K562 (cell line): ENCODE data around the gene COBLL1. TPM values are rescaled to one million over a fixed set of nuclear protein-coding genes. Genes with fewer than 3 reads are reported as not detected.

Experiments used
- ATAC-seq: fragments of 200-7000 bp; cut with Tn5 transposase; 3 replicates; pipeline ENCODE4 v1.9.1; 2020; ENCODE audit warnings: moderate library complexity
- BruUV-seq: library from RNA; stranded (reverse); fragments of 400-500 nt; replicated peaks from 2 replicates; lab custom pipeline; 2021; lab: Mats Ljungman, UMichigan
- CTCF ChIA-PET: fragments of 300-600 bp; formaldehyde crosslinking; extraction: SDS; loops from one replicate; lab custom pipeline; 2021; ENCODE audit warnings: low intra/inter-chr PET ratio; lab: Yijun Ruan, JAX
- POLR2A ChIA-PET: fragments of 300-600, 350-650 bp; sonication (Branson Sonifier 250); formaldehyde crosslinking; extraction: SDS; loops from one replicate; lab custom pipeline; 2021; ENCODE audit warnings: antibody characterized with exemption, inconsistent platforms; lab: Yijun Ruan, JAX
- DNase-seq, 4 experiments: peaks; one replicate each; pipeline versions ENCODE4 v3.0.0 to v3.0.0-alpha.2; 2011 to 2018; ENCODE audit warnings: low spot score in 3 of 4, mixed read lengths in 3 of 4; ENCODE audit errors: extremely low read depth in 1 of 4
- FAIRE-seq: peaks from 2 replicates; lab custom pipeline; 2011; peaks lifted over from hg19 to GRCh38; lab: Jason Lieb, UNC
- H2AFZ ChIP-seq: 2 replicates; pipeline ENCODE4 v1.6.0; 2011; ENCODE audit warnings: low read depth, low read length, control low read depth, inconsistent platforms
- H3K27ac ChIP-seq: fragments of 200-600 bp; 3 replicates; pipeline ENCODE4 v1.8.0; 2011; ENCODE audit warnings: low read depth, mild to moderate bottlenecking, control low read depth, inconsistent platforms, low read length, moderate library complexity, mixed read lengths; ENCODE audit errors: extremely low read depth
- H3K27me3 ChIP-seq, 2 experiments: fragments of 300-600 bp in 1 of 2; 2 replicates in 1 of 2; 3 replicates in 1 of 2; pipeline versions ENCODE4 v1.6.0 to v1.8.0; 2011; ENCODE audit warnings: inconsistent platforms in 2 of 2, low read length in 2 of 2, mild to moderate bottlenecking in 1 of 2, mixed read lengths in 1 of 2, moderate library complexity in 1 of 2; ENCODE audit not compliant: control insufficient read depth in 2 of 2, insufficient read depth in 2 of 2
- H3K36me3 ChIP-seq: fragments of 300-600 bp; 3 replicates; pipeline ENCODE4 v1.8.0; 2011; ENCODE audit warnings: mild to moderate bottlenecking, low read length, inconsistent platforms; ENCODE audit not compliant: control insufficient read depth, insufficient read depth
- H3K4me1 ChIP-seq, 2 experiments: fragments of 200-600 bp in 1 of 2; replicated peaks in 1 of 2; 2 replicates in 1 of 2; 3 replicates in 1 of 2; pipeline versions ENCODE4 v1.5.1 to v1.8.0; 2011; ENCODE audit warnings: inconsistent platforms in 2 of 2, low read length in 2 of 2, mild to moderate bottlenecking in 1 of 2, mixed read lengths in 1 of 2, moderate library complexity in 1 of 2; ENCODE audit not compliant: control insufficient read depth in 2 of 2, insufficient read depth in 2 of 2
- H3K4me2 ChIP-seq: 2 replicates; pipeline ENCODE4 v1.6.1; 2011; ENCODE audit warnings: low read length, control low read depth, inconsistent platforms, mixed read lengths; ENCODE audit not compliant: insufficient read depth
- H3K4me3 ChIP-seq: fragments of 200-600 bp; sonication (generic), shearing (Covaris generic); 2 replicates; pipeline ENCODE4 v1.5.1; 2016; ENCODE audit warnings: control low read depth, inconsistent platforms
- H3K79me2 ChIP-seq: fragments of 200-600 bp; 3 replicates; pipeline ENCODE4 v1.8.0; 2011; ENCODE audit warnings: low read length, inconsistent platforms; ENCODE audit not compliant: control insufficient read depth, insufficient read depth
- H3K9ac ChIP-seq, 2 experiments: 2 replicates each; pipeline versions ENCODE4 v1.6.0 to v1.6.1; 2011; ENCODE audit warnings: low read depth in 2 of 2, low read length in 2 of 2, control low read depth in 1 of 2, inconsistent platforms in 1 of 2, mild to moderate bottlenecking in 1 of 2, mixed read lengths in 1 of 2; ENCODE audit not compliant: insufficient read depth in 1 of 2
- H3K9me1 ChIP-seq: one replicate; pipeline ENCODE4 v1.6.0; 2011; ENCODE audit warnings: inconsistent platforms, mild to moderate bottlenecking, low read length, moderate library complexity; ENCODE audit not compliant: control insufficient read depth, insufficient read depth
- H3K9me3 ChIP-seq: replicated peaks from 2 replicates; pipeline ENCODE4 v1.5.1; 2011; ENCODE audit warnings: low read depth, low read length, inconsistent platforms; ENCODE audit not compliant: control insufficient read depth, insufficient read depth
- H4K20me1 ChIP-seq: replicated peaks from 2 replicates; pipeline ENCODE4 v1.6.1; 2011; ENCODE audit warnings: low read length, inconsistent platforms, mixed read lengths; ENCODE audit not compliant: control insufficient read depth, insufficient read depth
- ARHGAP35 ChIP-seq: fragments of 450-650 bp; IDR thresholded peaks from 2 replicates; pipeline ENCODE4 v1.6.1; 2018; ENCODE audit not compliant: partially characterized antibody
- ARID1B ChIP-seq: fragments of 450-650 bp; IDR thresholded peaks from 2 replicates; pipeline ENCODE4 v1.6.1; 2016; ENCODE audit warnings: antibody characterized with exemption, mild to moderate bottlenecking, inconsistent platforms
- CAMTA2 ChIP-seq: fragments of 250-450 bp; sonication (Bioruptor Pico); conservative IDR thresholded peaks from 2 replicates; pipeline ENCODE4 v1.5.1; 2022
- CC2D1A ChIP-seq: fragments of 450-650 bp; IDR thresholded peaks from 2 replicates; pipeline ENCODE4 v1.6.1; 2017; ENCODE audit warnings: mild to moderate bottlenecking
- CREB1 ChIP-seq, 2 experiments: sonication (generic) in 1 of 2; formaldehyde crosslinking in 1 of 2; IDR thresholded peaks; 2 replicates each; pipeline versions ENCODE4 v1.6.1 to v1.8.0; 2012 to 2022; ENCODE audit warnings: inconsistent platforms in 1 of 2, mild to moderate bottlenecking in 1 of 2, missing genetic modification reagents in 1 of 2, moderate library complexity in 1 of 2
- DMBX1 ChIP-seq: fragments of 250-450 bp; sonication (Bioruptor Pico); IDR thresholded peaks from 2 replicates; pipeline ENCODE4 v1.8.0; 2022; ENCODE audit warnings: inconsistent platforms, mild to moderate bottlenecking, moderate library complexity, borderline replicate concordance
- ELF4 ChIP-seq: fragments of 450-650 bp; formaldehyde crosslinking; IDR thresholded peaks from 2 replicates; pipeline ENCODE4 v1.4.0; 2022; ENCODE audit warnings: missing genetic modification characterization
- FOXM1 ChIP-seq, 2 experiments: fragments of 450-650 bp in 1 of 2; sonication (generic) in 1 of 2; formaldehyde crosslinking in 1 of 2; IDR thresholded peaks; 2 replicates each; pipeline versions ENCODE4 v1.6.1 to v1.9.0; 2017 to 2022; ENCODE audit warnings: low read depth in 2 of 2, mild to moderate bottlenecking in 2 of 2, missing genetic modification reagents in 1 of 2, moderate library complexity in 1 of 2
- GTF3C2 ChIP-seq: IDR thresholded peaks from 3 replicates; pipeline ENCODE4 v1.6.1; 2011; ENCODE audit warnings: borderline replicate concordance, mild to moderate bottlenecking, moderate library complexity; ENCODE audit not compliant: insufficient read length; ENCODE audit errors: extremely low read depth
- HCFC1 ChIP-seq: IDR thresholded peaks from 2 replicates; pipeline ENCODE4 v1.6.1; 2012; ENCODE audit warnings: low read depth, low read length, improper control_type of control experiment
- HEY1 ChIP-seq: fragments of 250-450 bp; sonication (Bioruptor Pico); IDR thresholded peaks from 2 replicates; pipeline ENCODE4 v1.5.0; 2020; ENCODE audit warnings: mild to moderate bottlenecking, moderate library complexity, borderline replicate concordance
- MAFK ChIP-seq: IDR thresholded peaks from 2 replicates; pipeline ENCODE4 v1.6.1; 2011; ENCODE audit warnings: low read length, improper control_type of control experiment
- POLR2B ChIP-seq: fragments of 450-650 bp; IDR thresholded peaks from 2 replicates; pipeline ENCODE4 v1.6.1; 2018; ENCODE audit warnings: low read depth; ENCODE audit not compliant: partially characterized antibody
- RHOXF2B ChIP-seq: fragments of 250-450 bp; sonication (Bioruptor Pico); conservative IDR thresholded peaks from 2 replicates; pipeline ENCODE4 v1.5.1; 2021
- SMC3 ChIP-seq: conservative IDR thresholded peaks from 2 replicates; pipeline ENCODE4 v1.6.1; 2011; ENCODE audit warnings: low read depth, low read length, improper control_type of control experiment; ENCODE audit not compliant: insufficient read depth
- SREBF1 ChIP-seq: fragments of 150-350 bp; IDR thresholded peaks from 2 replicates; pipeline ENCODE4 v1.6.1; 2014; ENCODE audit warnings: antibody characterized with exemption, low read depth, low read length, borderline replicate concordance
- TFAM ChIP-seq: fragments of 250-450 bp; sonication (Bioruptor Pico); conservative IDR thresholded peaks from 2 replicates; pipeline ENCODE4 v1.5.0; 2021; ENCODE audit warnings: mild to moderate bottlenecking, moderate library complexity
- THAP7 ChIP-seq: fragments of 250-450 bp; sonication (Bioruptor Pico); IDR thresholded peaks from 2 replicates; pipeline ENCODE4 v1.5.0; 2021
- U2AF1 ChIP-seq: fragments of 200-400 bp; formaldehyde crosslinking; optimal IDR thresholded peaks from 2 replicates; pipeline ENCODE3; 2017; ENCODE audit warnings: mild to moderate bottlenecking, low read depth, low read length, moderate library complexity
- U2AF2 ChIP-seq: fragments of 200-400 bp; formaldehyde crosslinking; optimal IDR thresholded peaks from 2 replicates; pipeline ENCODE3; 2017; ENCODE audit warnings: low read depth, mild to moderate bottlenecking, low read length
- ZNF583 ChIP-seq: fragments of 250-450 bp; sonication (Bioruptor Pico); IDR thresholded peaks from 2 replicates; pipeline ENCODE4 v1.4.0; 2020
- WGBS: fragments of 100-300 bp; shearing (Covaris generic); methylation state at CpG from one replicate; pipeline ENCODE4 v1.1.6; 2016; ENCODE audit warnings: low coverage, mixed read lengths; ENCODE audit not compliant: insufficient coverage; ENCODE audit errors: missing lambda C conversion rate; 5-methylcytosine and 5-hydroxymethylcytosine counted together
- in situ Hi-C: fragments of 300-500 bp; cut with MboI; formaldehyde crosslinking; loops from 4 replicates; pipeline ENCODE4 v1.15.0; 2018; ENCODE audit warnings: inconsistent platforms, mixed read lengths
- intact Hi-C: fragments of 100-400 bp; cut with micrococcal nuclease; formaldehyde crosslinking; loops from 2 replicates; pipeline ENCODE4 v1.14.2; 2022
- polyA plus RNA-seq, 8 experiments: library from polyadenylated mRNA; depleted of rRNA in 4 of 8; stranded (reverse) in 5 of 8; unstranded in 3 of 8; fragments of >200 nt; fragmentation: Nextera tagmentation in 2 of 8; fragmentation: Illumina TruSeq in 1 of 8; extraction: Ambion mirVana in 2 of 8; extraction: Trizol in 1 of 8; gene quantifications; 2 replicates each; pipeline versions ENCODE4 v1.2.1 to v1.2.3, GENCODE V29; 2011 to 2014; ENCODE audit warnings: inconsistent platforms in 1 of 8, missing spikeins in 1 of 8
- total RNA-seq, 7 experiments: library from RNA; depleted of rRNA in 6 of 7; stranded (reverse); fragments of >200 nt in 6 of 7; fragmentation: Illumina TruSeq in 2 of 7; extraction: Trizol in 2 of 7; gene quantifications; 2 replicates each; pipeline versions ENCODE4 v1.2.1 to v1.2.3, GENCODE V29; 2011 to 2021; ENCODE audit warnings: low replicate concordance in 1 of 7

COBLL1 gene
- total and polyA plus RNA-seq, 9 of the 15 experiments (the other 6 are each of a cell fraction or from before 2014, with no cell fraction given), result 0.07 to 1.6 (median 0.71) TPM

- TF ChIP-seq CREB1 (IDR thresholded peaks at IDR 0.05) (no peak), CREB1 (CRISPR knock-in tag; IDR thresholded peaks at IDR 0.05) (no peak), RHOXF2B (no peak), HCFC1 (no peak), DMBX1 (CRISPR knock-in tag) (no peak)
Measured at GRCh38 chr2:164770421-164770916, 71.2 kb downstream of the COBLL1 start (continued).

GRCh38 chr2:164766954-164767320 is 74.7 kb downstream of the COBLL1 start:
- H2AFZ ChIP-seq, result no peak overlapping the region
- FAIRE-seq, result no peak
- no peak overlapping the region for H3K9ac ChIP-seq
- H3K4me1 ChIP-seq, result no peaks in the 10 kb centered on the region
- CTCF ChIA-PET, result no interaction called here
- ATAC-seq, result no peak
- BruUV-seq, result no TSS peak
- H3K4me2 ChIP-seq, result no peak overlapping the region
- no peaks in the 10 kb centered on the region for H3K9me1 ChIP-seq
- no peaks in the 10 kb centered on the region for H4K20me1 ChIP-seq
- no peaks in the 10 kb centered on the region for H3K27me3 ChIP-seq
- POLR2A ChIA-PET, result no interaction called here
- H3K36me3 ChIP-seq, result no peaks in the 10 kb centered on the region
- intact Hi-C loops (no loop called here), in situ Hi-C loops (no loop called here)
- DNase-seq, result no peak
- no peak overlapping the region for H3K27ac ChIP-seq
- 0% methylated on average over 3 of the region's 3 CpGs for WGBS
- no peak overlapping the region for H3K4me3 ChIP-seq
- H3K79me2 ChIP-seq, result no peaks in the 10 kb centered on the region
- no peaks in the 10 kb centered on the region for H3K9me3 ChIP-seq
- TF ChIP-seq TFAM (CRISPR knock-in tag) (no peak), ARID1B (no peak), CC2D1A (no peak), ARHGAP35 (no peak), U2AF2 (no peak), ZNF583 (CRISPR knock-in tag) (no peak), MAFK (no peak), SREBF1 (no peak), CAMTA2 (CRISPR knock-in tag) (no peak), HEY1 (CRISPR knock-in tag) (no peak), GTF3C2 (no peak), THAP7 (no peak), POLR2B (no peak), SMC3 (no peak), FOXM1 (IDR thresholded peaks at IDR 0.05; ENCODE audit: low read depth) (no peak), FOXM1 (CRISPR knock-in tag; IDR thresholded peaks at IDR 0.05; ENCODE audit: low read depth) (no peak), U2AF1 (no peak), ELF4 (no peak)
